ENCODE measurements around the gene INTS6.

DNA sequence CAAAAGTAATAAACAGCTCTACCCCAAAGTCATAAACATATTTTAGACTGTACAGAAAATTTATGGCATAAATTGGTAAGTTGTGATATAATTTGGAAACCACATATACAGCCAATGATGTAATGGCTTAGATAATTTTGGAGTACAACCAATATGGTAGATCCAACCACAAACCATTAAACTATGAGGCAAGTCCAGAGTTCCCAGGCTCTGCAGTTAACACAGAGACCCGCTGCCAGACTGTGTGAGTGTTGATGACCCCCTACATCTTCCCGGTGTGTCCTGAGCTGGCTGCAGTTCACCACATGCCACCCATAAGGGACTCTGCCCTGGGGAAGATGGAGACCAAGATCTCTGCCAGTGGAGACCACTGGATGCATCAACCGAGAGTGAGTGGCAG, 123.2 kb downstream of the INTS6 start:
- TF ChIP-seq POLR2A (IDR thresholded peaks at IDR 0.05): no peak
- TF ChIP-seq, protein P1, sequence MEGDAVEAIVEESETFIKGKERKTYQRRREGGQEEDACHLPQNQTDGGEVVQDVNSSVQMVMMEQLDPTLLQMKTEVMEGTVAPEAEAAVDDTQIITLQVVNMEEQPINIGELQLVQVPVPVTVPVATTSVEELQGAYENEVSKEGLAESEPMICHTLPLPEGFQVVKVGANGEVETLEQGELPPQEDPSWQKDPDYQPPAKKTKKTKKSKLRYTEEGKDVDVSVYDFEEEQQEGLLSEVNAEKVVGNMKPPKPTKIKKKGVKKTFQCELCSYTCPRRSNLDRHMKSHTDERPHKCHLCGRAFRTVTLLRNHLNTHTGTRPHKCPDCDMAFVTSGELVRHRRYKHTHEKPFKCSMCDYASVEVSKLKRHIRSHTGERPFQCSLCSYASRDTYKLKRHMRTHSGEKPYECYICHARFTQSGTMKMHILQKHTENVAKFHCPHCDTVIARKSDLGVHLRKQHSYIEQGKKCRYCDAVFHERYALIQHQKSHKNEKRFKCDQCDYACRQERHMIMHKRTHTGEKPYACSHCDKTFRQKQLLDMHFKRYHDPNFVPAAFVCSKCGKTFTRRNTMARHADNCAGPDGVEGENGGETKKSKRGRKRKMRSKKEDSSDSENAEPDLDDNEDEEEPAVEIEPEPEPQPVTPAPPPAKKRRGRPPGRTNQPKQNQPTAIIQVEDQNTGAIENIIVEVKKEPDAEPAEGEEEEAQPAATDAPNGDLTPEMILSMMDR (IDR thresholded peaks at IDR 0.05 in 4 of 5, conservative IDR thresholded peaks at IDR 0.05 in 1 of 5): no peak
